Activated CD8-positive, alpha-beta memory T cell treated with anti-CD3 and anti-CD28 coated beads, Interleukin-2, amount 50 U/mL, for 1 hour (primary cell): ENCODE data around the gene PDGFC.

Source experiments
- DNase-seq: peaks from one replicate; pipeline ENCODE4 v3.0.0-alpha.2; 2020; ENCODE audit errors: extremely low read depth

PDGFC gene

GRCh38 chr4:156974264-156974663 lies 2.7 kb upstream of the PDGFC start:
- no peak for DNase-seq

GRCh38 chr4:156972379-156973015 lies 898 bp upstream of the PDGFC start:
- DNase-seq: no peak

GRCh38 chr4:156971165-156971675 lies 379 bp downstream of the PDGFC start:
- DNase-seq: no peak

DNA sequence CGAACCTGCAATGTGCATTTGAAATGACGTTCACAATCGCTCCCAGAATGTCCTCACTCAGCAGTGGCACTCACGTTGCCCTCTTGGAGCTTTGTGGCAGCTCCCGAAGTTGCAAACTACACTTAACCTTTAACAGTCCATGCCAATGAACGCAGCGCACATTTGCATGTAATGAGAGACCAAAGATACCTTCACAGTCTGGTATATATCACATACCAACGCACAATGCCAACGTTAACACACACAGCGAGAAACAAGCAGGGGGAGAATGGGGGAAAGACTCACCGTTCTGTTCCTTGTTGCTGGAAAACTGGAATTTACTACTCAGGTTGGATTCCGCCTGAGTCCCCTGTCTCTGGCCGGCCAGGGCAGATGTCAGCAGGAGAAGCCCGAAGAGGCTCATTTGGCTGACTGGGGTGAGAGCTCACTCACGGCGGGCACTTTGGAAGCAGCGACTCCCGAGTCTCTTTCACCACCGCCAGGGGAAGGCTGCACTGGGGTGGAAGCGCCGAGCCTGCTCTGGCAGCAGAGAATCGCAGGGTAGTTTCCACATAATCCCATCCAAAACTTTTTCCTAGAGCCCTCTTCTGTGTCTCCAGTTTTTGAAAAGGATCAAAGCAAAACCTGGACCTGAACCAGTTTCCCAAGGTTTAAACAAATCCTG lies 966 bp downstream of the PDGFC start:
- DNase-seq: no peak

- no peak for DNase-seq
Measured at GRCh38 chr4:156969911-156970310, 1.7 kb downstream of the PDGFC start.

DNA sequence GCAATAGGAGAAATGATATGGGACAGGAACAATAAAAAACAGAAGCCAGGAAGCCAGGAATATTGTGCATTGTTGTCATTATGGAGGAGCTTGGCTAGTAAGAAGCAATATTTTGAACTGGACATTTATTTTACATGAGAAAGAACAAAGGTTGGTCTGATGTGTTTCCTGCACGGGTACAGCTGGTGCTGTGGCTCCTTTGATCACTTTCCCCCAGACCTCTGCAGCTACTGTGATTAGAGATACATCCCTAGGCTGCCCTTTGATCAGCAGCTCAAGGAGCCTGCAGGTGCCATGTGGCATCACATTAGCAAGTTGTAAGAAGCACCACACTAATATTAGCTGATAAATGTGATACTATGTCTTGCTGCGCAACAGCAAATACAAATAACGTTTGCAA lies 2.5 kb downstream of the PDGFC start:
- DNase-seq: no peak

- no peak for DNase-seq
Measured at GRCh38 chr4:156968479-156968984, 3.1 kb downstream of the PDGFC start.

GRCh38 chr4:156966836-156967235 lies 4.8 kb downstream of the PDGFC start:
- no peak for DNase-seq

- DNase-seq: no peak
Measured at GRCh38 chr4:156963419-156963818, 8.2 kb downstream of the PDGFC start.

- DNase-seq: no peak
Measured at GRCh38 chr4:156962528-156962974, 9.0 kb downstream of the PDGFC start.

DNA sequence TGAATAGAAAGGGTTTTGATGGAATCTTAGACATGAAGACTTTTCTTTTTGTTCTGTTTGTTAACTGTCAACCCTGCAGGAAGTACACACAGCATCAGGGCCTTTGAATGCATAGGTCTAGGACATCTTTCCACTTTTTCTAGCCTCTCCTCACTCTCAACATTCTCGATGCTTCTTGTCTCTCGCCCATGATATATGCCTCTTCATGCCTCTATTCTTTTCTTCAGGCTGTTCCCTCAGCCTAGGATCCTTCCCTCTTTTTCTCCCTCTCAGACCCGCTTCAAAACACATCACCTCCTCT lies 9.6 kb downstream of the PDGFC start:
- no peak for DNase-seq

DNA sequence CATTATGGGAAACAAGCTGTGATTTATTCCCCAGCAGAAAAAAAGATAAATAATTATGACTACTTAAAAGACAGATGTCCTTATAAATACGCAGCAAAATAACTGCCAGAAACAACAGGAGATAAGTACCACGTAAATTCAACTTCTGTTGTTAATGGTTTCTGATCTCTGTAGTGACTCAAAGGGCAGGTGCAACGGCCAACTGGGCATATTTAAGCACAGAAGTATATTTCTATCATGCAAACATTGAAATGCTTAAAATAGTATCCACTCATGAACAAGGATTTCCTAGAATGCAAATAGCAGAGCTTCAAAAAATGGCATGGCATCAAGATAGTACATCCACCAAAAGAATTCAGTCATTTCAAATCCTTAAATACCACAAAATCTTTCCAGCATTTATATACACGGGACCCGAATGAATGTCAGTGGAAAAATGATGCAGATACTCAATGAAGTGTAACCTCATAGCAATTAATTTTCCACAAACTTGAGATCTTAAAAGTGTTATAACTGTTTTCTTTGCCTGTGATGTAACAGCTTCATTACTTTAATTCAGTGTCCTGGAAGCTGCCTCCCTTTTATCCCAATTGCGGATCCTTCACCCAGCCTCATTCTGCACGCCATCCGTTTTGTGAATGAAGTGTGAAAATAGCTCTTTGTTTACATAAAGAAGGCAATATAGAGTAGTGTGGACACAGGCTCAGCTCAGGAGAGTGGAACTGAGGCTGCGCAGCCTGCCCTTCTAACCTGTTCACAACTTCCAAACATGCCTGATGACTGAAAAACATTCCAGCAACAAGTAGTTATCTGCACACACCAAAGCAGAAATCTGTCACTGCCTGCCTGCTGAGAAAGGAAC lies 10.2 kb downstream of the PDGFC start:
- DNase-seq: no peak

DNA sequence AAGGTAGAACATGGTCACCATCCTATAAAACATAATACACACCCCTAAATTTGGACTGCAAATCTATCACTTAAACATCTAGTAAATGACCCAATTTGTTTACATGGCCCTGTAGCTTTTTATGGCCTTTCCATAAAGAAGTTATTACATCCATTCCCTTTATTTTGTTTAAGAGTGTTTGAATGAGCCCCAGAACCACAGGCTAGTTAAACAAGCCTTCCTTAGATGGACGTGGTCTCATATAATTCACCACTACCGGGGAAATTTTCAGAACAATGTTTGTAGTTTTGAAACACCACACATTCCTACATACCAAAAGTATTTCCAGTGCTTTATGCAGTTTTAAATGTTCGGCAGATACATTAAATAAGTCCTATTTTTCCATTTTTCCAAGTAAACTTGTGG lies 12.3 kb downstream of the PDGFC start:
- DNase-seq: no peak

DNA sequence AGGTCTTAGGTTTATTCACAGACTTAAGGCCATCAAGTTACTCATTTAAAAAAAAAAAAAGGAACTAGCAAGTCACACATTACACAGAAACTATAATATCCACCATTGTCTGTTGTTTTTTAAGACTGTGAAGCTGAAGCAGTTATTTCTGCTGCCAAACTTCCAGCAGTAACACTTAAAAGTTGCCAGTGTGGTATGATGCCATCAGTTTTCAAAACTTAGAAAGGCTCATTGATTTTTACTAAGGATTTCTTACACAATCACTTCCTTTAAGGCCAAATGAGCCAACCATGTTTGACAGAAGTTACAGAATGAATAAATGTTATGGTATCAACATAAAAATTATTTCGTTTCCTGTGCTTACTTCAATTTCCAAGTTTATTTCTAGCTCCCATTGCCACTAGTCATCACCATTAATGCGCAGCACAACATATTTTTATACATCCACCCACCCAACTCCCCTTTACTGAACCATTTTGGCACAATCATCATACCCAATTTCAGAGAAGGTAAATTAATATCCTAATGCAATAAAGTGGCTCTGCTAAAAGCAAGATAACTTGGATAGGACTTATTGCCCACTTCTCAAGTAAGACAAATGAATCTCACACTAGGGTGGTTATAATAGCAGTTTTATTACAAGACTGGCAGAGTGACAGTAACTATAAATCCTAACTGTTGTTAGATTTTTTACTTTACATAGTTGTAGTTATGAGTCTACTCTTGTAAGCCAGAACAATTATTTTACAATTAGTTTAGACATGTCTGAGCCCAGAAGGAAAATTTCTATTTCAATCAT lies 13.1 kb downstream of the PDGFC start:
- no peak for DNase-seq

DNA sequence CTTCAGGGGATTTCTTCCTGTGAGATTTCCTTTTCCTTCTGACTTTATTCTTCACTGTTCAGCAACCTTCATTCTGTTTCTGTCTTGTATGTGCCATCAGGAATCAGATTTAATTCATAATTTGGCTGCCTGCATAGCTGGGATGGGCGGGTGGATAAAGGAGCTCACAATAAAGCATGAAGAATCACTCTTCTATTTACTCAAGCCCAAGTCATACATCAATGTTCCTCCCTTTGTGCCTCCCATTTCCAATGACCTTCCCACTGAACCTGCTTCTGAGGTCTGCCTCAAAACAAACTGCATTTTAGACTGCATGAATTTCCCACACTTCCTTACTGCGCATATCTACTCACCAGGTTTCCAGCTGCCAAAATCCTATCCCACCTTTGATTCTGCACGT lies 14.0 kb downstream of the PDGFC start:
- DNase-seq: no peak

GRCh38 chr4:156956826-156957368 lies 14.7 kb downstream of the PDGFC start:
- DNase-seq: no peak

- DNase-seq: no peak
Measured at GRCh38 chr4:156956359-156956758, 15.2 kb downstream of the PDGFC start.

GRCh38 chr4:156954587-156954986 lies 17.0 kb downstream of the PDGFC start:
- DNase-seq: no peak

- no peak for DNase-seq
Measured at GRCh38 chr4:156953951-156954350, 17.6 kb downstream of the PDGFC start.

DNA sequence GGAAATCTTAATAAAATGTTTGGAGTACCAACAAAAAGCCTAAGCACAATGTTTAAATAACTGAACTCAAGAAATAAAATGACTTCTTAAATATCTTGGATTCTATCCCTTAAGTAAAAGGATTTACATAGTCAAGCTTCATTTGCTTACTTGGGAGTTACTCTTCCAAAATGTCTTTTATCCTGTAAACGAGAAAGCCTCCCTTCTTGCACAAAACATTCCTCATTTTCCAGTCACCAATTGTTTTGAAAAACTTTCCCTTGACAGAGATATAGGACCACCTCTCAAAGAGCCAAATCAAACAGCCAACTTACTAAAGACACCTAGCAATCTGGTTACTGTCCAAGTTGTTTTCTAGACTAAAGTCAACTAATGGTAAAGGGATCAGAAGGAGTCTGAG lies 18.6 kb downstream of the PDGFC start:
- no peak for DNase-seq

DNA sequence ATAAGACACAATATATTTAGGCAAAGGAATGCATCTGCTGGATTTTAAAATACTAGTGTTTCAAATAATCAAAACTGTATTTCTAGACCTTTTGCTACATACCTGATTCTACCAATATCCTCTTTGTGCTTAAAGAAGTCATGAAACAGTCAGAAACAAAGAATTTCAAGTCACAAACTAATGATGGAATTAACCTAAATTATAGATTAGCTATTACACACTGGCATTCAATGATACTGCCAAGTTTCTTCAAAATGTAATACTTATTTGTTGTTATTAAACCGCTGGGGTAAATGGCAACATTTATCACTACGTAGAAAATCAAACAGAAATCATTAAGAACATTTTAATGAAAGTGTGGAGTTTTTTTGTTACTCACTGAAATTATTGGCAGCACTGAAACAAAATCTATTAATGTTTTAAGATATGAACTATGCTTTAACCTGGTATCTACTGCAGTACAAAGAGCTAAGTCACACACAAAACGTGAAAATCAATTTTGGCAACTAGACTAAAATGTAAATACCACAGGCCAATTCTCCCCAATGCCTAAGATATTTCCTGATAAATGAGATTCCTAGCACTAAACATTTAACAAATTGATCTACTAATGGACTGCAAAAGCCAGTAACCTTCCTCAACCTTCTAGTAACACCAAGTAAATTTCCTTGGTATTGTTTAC lies 19.4 kb downstream of the PDGFC start:
- no peak for DNase-seq
